ENCODE data around the gene KIF2B. TPM values are rescaled to one million over a fixed set of nuclear protein-coding genes. Genes with fewer than 3 reads are reported as not detected.

Gene KIF2B
- total RNA-seq = not detected

GRCh38 chr17:53822764-53823163 lies at the start of gene KIF2B:
TSS of gene KIF2B (plus strand) at chr17:53822927. CDS start at chr17:53823034, 107 bp downstream.
- Mint-ChIP-seq H3K27me3 (no peaks in the 10 kb centered on the region), H3K4me3 (no peak within 1 kb of the TSS), H3K36me3 (ENCODE audit: low read depth) (no peaks in the 10 kb centered on the region), H3K4me1 (no peaks in the 10 kb centered on the region), H3K9me3 (peaks cover 15% of the 10 kb centered on the region), H3K27ac (no peak within 1 kb of the TSS)
- no peak for DNase-seq
- CTCF ChIA-PET = no interaction called here
- POLR2A ChIA-PET = no interaction called here

- Mint-ChIP-seq H3K4me1 (no peaks in the 10 kb centered on the region), H3K4me3 (no peak overlapping the region), H3K9me3 (peaks cover 5% of the 10 kb centered on the region), H3K36me3 (ENCODE audit: low read depth) (no peaks in the 10 kb centered on the region), H3K27me3 (no peaks in the 10 kb centered on the region), H3K27ac (no peak overlapping the region)
- POLR2A ChIA-PET = no interaction called here
- CTCF ChIA-PET = no interaction called here
- no peak for DNase-seq
Observed at GRCh38 chr17:53780320-53780719, 42.4 kb upstream of the KIF2B start.

- Mint-ChIP-seq H3K4me1 (no peaks in the 10 kb centered on the region), H3K4me3 (no peak overlapping the region), H3K9me3 (peaks cover 11% of the 10 kb centered on the region), H3K36me3 (ENCODE audit: low read depth) (no peaks in the 10 kb centered on the region), H3K27me3 (no peaks in the 10 kb centered on the region), H3K27ac (no peak overlapping the region)
- DNase-seq = no peak
- POLR2A ChIA-PET = no interaction called here
- CTCF ChIA-PET = no interaction called here
Observed at GRCh38 chr17:53791551-53791950, 31.2 kb upstream of the KIF2B start.

GRCh38 chr17:53792451-53792850 lies 30.3 kb upstream of the KIF2B start:
- Mint-ChIP-seq H3K4me1 (no peaks in the 10 kb centered on the region), H3K4me3 (no peak overlapping the region), H3K27ac (no peak overlapping the region), H3K27me3 (no peaks in the 10 kb centered on the region), H3K9me3 (peaks cover 11% of the 10 kb centered on the region), H3K36me3 (ENCODE audit: low read depth) (no peaks in the 10 kb centered on the region)
- ChIA-PET POLR2A (no interaction called here), CTCF (no interaction called here)
- DNase-seq = no peak

GRCh38 chr17:53792997-53793396 lies 29.7 kb upstream of the KIF2B start:
- Mint-ChIP-seq H3K27me3 (no peaks in the 10 kb centered on the region), H3K27ac (no peak overlapping the region), H3K4me3 (no peak overlapping the region), H3K36me3 (ENCODE audit: low read depth) (no peaks in the 10 kb centered on the region), H3K4me1 (no peaks in the 10 kb centered on the region), H3K9me3 (peaks cover 11% of the 10 kb centered on the region)
- no peak for DNase-seq
- CTCF ChIA-PET = no interaction called here
- POLR2A ChIA-PET = no interaction called here

GRCh38 chr17:53794875-53795274 lies 27.9 kb upstream of the KIF2B start:
- DNase-seq = no peak
- POLR2A ChIA-PET = no interaction called here

GRCh38 chr17:53796642-53797041 lies 26.1 kb upstream of the KIF2B start:
- Mint-ChIP-seq H3K36me3 (ENCODE audit: low read depth) (no peaks in the 10 kb centered on the region), H3K9me3 (peaks cover 9% of the 10 kb centered on the region), H3K27me3 (no peaks in the 10 kb centered on the region), H3K4me3 (no peak overlapping the region), H3K4me1 (no peaks in the 10 kb centered on the region), H3K27ac (no peak overlapping the region)
- ChIA-PET CTCF (no interaction called here), POLR2A (no interaction called here)
- DNase-seq = no peak

More at GRCh38 chr17:53794875-53795274, 27.9 kb upstream of the KIF2B start:
- Mint-ChIP-seq H3K9me3 (peaks cover 13% of the 10 kb centered on the region), H3K4me3 (no peak overlapping the region), H3K36me3 (ENCODE audit: low read depth) (no peaks in the 10 kb centered on the region), H3K27ac (no peak overlapping the region), H3K4me1 (no peaks in the 10 kb centered on the region), H3K27me3 (no peaks in the 10 kb centered on the region)
- CTCF ChIA-PET = no interaction called here

- no peaks in the 10 kb centered on the region for H3K36me3 Mint-ChIP-seq (ENCODE audit: low read depth)
- no peaks in the 10 kb centered on the region for H3K4me1 Mint-ChIP-seq
- CTCF ChIA-PET = no interaction called here
- no peak overlapping the region for H3K4me3 Mint-ChIP-seq
- DNase-seq = no peak
- peaks cover 5% of the 10 kb centered on the region for H3K9me3 Mint-ChIP-seq
- H3K27me3 Mint-ChIP-seq = no peaks in the 10 kb centered on the region
- POLR2A ChIA-PET = no interaction called here
- H3K27ac Mint-ChIP-seq = no peak overlapping the region
Observed at GRCh38 chr17:53797501-53797900, 25.2 kb upstream of the KIF2B start.

GRCh38 chr17:53804437-53804836 lies 18.3 kb upstream of the KIF2B start:
- no peaks in the 10 kb centered on the region for H3K27me3 Mint-ChIP-seq
- CTCF ChIA-PET = no interaction called here
- peaks cover 2% of the 10 kb centered on the region for H3K9me3 Mint-ChIP-seq
- H3K27ac Mint-ChIP-seq = no peak overlapping the region
- H3K4me1 Mint-ChIP-seq = no peaks in the 10 kb centered on the region
- no peak overlapping the region for H3K4me3 Mint-ChIP-seq
- no peaks in the 10 kb centered on the region for H3K36me3 Mint-ChIP-seq (ENCODE audit: low read depth)
- POLR2A ChIA-PET = no interaction called here
- no peak for DNase-seq

- Mint-ChIP-seq H3K36me3 (ENCODE audit: low read depth) (no peaks in the 10 kb centered on the region), H3K27ac (no peak overlapping the region), H3K9me3 (no peaks in the 10 kb centered on the region), H3K27me3 (no peaks in the 10 kb centered on the region), H3K4me3 (no peak overlapping the region), H3K4me1 (no peaks in the 10 kb centered on the region)
- ChIA-PET CTCF (no interaction called here), POLR2A (no interaction called here)
- DNase-seq = no peak
Observed at GRCh38 chr17:53806473-53806872, 16.3 kb upstream of the KIF2B start.

GRCh38 chr17:53807286-53807685 lies 15.4 kb upstream of the KIF2B start:
- Mint-ChIP-seq H3K27ac (no peak overlapping the region), H3K4me3 (no peak overlapping the region), H3K27me3 (no peaks in the 10 kb centered on the region), H3K9me3 (no peaks in the 10 kb centered on the region), H3K36me3 (ENCODE audit: low read depth) (no peaks in the 10 kb centered on the region), H3K4me1 (no peaks in the 10 kb centered on the region)
- DNase-seq = no peak
- CTCF ChIA-PET = no interaction called here
- POLR2A ChIA-PET = no interaction called here

- H3K27me3 Mint-ChIP-seq = no peaks in the 10 kb centered on the region
- H3K9me3 Mint-ChIP-seq = peaks cover 7% of the 10 kb centered on the region
- POLR2A ChIA-PET = no interaction called here
- no peaks in the 10 kb centered on the region for H3K36me3 Mint-ChIP-seq (ENCODE audit: low read depth)
- H3K27ac Mint-ChIP-seq = no peak overlapping the region
- no peak for DNase-seq
- CTCF ChIA-PET = no interaction called here
- H3K4me1 Mint-ChIP-seq = no peaks in the 10 kb centered on the region
- H3K4me3 Mint-ChIP-seq = no peak overlapping the region
Observed at GRCh38 chr17:53818271-53818670, 4.5 kb upstream of the KIF2B start.

- ChIA-PET POLR2A (no interaction called here), CTCF (no interaction called here)
- Mint-ChIP-seq H3K4me3 (no peak overlapping the region), H3K9me3 (peaks cover 10% of the 10 kb centered on the region), H3K27me3 (no peaks in the 10 kb centered on the region), H3K4me1 (no peaks in the 10 kb centered on the region), H3K36me3 (ENCODE audit: low read depth) (no peaks in the 10 kb centered on the region), H3K27ac (no peak overlapping the region)
- DNase-seq = no peak
Observed at GRCh38 chr17:53818929-53819328, 3.8 kb upstream of the KIF2B start.

GRCh38 chr17:53819956-53820355 lies 2.8 kb upstream of the KIF2B start:
- no peaks in the 10 kb centered on the region for H3K4me1 Mint-ChIP-seq
- H3K9me3 Mint-ChIP-seq = peaks cover 15% of the 10 kb centered on the region
- ChIA-PET CTCF (interaction anchor here (0.7 kb wide), 1 partner anchor 14 kb away, joined by 3 read pairs; no protein-coding TSS in a partner anchor), POLR2A (no interaction called here)
- H3K36me3 Mint-ChIP-seq (ENCODE audit: low read depth) = no peaks in the 10 kb centered on the region
- DNase-seq = no peak
- no peak overlapping the region for H3K27ac Mint-ChIP-seq
- no peak overlapping the region for H3K4me3 Mint-ChIP-seq
- no peaks in the 10 kb centered on the region for H3K27me3 Mint-ChIP-seq
